Measurements from ENCODE around the gene WNT11.

WNT11 gene

DNA sequence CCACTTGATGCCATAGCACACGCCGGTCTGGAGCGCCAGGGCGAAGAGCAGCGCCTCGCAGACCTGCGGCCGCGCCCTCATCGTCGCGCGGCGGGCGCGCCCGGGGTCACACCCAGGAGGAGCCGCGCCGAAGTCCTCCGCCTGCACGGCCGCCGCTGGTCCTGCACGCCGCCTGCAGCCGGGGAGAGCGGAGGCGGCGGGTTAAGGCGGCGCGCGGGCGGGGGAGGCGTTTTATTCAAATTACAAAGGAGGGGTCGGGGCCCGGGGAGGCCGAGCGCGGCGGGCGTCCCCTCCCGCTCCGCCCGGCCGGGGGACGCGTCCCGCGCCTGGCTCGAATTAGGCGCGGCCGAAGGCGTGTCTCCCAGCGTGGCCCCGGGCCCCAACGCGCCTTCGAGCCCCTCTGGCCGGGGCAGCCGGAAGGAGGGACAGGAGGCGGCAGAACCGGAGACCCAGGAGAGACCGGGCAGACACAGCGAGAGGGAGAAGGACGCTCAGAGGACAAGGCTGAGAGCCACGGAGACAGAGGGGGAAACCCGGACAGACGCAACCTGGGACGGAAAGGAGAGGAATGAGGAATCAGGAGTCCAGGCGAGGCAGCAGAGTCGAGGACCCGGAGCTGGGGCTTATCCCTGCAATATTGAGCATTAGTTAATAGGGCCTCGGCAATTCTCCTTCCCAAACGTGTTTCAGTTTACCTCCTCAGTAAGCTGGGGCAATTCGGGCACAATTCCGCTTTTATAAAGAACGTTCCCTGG is at the start of gene WNT11:
TSS of gene WNT11 (minus strand) at position 176 of the 755 bp plus-strand sequence. CDS start at position 81, 95 bp downstream.
- no peak for DNase-seq (ENCODE audit: low read depth, low spot score)

DNA sequence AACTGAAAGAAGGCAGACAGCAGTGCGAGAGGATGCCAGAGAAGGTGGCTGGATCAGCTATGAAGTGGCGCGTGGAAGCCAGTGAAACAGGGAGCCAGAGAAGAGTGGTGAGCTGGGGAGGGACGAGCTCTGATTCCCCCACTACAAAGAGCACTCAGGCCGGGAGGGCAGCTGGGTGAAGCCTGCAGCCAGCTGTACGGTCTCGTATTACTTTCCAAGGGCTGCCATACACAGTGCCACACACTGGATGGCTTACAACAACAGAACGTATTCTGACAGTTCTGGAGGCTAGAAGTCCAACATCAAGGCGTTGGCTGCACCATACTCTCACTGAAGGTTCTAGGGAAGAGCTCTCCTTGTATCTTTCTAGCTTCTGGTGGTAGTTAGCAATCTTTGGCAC is 47.1 kb upstream of the WNT11 start:
- DNase-seq (ENCODE audit: low read depth, low spot score): no peak

DNA sequence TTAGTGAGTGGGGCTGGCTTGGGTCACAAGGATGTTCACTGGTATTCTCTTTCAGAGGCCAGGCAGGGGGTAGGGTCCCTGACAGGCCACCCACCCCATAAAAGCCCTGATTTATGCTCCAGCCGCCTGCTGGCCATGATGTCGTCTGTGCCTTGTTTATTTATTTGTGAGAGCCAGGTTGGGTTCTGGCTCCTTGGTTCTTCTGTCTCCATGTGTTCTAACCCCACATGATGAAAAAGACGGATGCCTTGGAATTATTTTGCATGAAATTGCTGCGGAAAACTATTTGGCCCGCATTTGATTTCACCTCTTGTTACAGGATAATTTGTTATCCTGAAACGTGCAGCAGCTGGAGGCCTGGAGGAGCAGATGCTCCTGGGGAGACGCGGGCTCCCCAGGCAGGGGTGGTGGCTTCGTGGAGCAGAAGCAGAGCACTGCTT is 46.3 kb upstream of the WNT11 start:
- DNase-seq (ENCODE audit: low read depth, low spot score): no peak

DNA sequence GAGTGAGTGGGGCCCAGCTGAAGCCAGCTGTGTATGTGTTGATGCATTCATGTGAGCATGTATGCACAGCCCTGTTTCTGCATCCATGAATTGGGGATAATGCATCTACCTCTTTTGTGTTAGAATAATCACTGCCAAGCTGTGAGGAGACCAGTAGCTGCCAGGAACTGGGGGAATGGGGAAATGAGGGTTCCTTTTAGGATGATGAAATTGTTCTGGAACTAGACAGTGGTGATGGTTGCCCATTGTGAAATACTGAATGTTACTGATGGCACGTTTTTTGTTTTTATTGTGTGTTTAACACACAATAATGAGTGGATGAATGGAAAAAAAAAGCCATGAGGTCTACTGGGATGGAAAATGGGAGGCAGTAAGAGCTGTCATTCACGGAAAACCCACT is 45.3 kb upstream of the WNT11 start:
- DNase-seq (ENCODE audit: low read depth, low spot score): no peak

DNA sequence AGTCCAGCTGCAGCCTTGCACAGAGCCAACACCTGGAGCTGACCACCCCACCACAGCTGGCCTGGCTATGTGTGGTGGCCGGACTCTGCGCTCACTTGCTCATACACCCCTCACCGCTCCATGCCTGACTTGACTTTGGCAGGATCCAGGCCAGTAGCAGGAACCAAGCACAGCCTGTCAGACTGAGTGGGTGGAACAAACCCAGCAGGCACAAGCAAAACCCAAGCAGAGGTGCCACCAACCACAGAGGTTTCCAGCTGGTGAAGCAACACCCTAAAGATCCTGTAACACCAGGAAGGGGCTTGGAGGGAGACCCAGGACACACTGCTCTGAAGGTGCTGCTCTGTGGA is 44.9 kb upstream of the WNT11 start:
- DNase-seq (ENCODE audit: low read depth, low spot score): no peak

DNA sequence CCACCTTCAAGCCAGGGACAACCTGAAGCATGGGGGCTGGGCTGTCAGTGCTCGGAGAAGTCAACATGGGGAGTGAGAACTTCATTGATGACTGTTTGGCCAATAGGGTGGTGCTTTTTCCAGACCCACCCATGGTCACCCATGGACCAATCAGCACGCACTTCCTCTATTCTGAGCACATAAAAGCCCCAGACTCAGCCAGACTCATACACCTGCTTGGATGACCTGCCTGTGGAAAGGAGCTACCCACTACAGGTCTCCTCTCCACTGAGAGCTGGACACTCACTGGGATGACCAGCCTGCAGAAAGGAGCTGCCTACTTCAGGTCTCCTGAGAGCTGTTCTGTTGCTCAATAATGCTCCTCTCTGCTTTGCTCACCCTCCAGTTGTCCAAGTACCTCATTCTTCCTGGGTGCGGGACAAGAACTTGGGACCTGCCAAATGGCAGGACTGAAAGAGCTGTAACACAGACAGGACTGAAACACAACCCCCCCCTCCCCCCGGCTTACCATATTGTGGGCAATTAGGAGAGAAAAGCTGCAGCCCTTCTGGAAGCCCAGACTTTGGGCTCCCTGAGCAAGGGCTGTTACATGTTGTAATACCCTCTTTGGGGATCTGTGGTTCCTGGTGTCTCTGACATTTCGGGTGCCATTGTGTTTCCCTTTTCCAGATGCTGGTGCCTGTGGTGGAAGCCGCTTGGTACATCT is 44.4 kb upstream of the WNT11 start:
- no peak for DNase-seq (ENCODE audit: low read depth, low spot score)

DNA sequence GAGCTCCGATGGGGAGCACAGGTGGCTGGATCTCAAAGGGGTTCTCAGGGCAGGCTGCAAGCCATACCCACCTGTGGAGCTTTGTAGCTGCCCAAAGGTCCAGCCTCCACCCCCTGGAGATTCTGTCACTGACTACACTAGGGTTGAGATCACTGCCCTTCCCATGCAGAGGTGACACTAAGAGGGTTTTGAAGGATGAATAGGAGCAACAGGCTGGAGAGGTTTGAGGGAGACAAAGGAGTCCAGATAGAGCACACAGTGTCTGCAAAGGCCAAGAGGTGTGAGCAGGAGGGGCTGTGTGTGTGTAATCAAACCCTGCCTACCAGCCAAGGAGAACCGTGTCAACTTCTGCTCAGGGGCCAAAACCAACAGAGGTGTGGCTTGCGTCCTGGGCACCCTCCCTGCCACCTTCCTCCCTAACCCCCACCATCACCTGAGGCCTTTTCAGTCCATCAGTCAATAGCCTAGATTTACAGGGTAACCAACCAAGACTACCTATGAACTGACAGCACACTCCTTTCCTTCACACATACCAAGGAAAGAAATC is 43.0 kb upstream of the WNT11 start:
- DNase-seq (ENCODE audit: low read depth, low spot score): no peak

DNA sequence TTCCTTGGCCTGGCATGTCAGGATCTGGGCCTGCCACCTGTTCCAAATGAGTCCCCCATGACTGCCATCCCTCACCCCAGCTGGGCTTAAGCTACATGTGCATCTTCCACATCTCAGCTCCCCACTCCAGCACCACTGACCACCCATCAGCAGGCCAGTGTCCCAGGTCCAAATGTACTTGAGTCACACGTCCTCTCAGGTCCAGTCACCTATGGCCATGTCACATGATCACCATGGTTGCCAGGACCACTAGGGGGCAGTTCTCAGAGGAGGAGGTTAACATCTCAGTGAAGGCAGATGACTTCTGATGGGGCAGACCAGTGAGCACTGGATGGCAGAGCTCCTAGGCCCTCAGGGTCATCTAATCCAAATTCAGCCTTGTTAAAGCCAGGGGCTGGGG is 41.9 kb upstream of the WNT11 start:
- no peak for DNase-seq (ENCODE audit: low read depth, low spot score)

DNA sequence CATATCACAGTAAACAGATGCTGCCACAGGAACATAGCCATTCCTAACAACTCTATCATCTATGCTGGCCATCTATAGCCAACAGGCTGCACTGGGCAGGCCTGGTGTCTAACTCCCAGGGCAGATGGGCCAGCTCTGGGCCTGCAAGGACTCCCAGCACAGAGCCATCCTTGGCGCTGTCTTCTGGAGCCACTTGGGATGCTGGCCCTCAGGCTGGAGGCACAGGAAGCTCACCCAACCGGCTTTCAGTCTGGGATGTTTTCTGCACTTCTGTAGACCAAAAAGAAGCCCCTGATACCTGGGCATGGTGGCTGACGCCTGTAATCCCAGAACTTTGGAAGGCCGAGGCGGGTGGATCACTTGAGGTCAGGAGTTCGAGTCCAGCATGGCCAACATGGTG is 40.8 kb upstream of the WNT11 start:
- no peak for DNase-seq (ENCODE audit: low read depth, low spot score)

DNA sequence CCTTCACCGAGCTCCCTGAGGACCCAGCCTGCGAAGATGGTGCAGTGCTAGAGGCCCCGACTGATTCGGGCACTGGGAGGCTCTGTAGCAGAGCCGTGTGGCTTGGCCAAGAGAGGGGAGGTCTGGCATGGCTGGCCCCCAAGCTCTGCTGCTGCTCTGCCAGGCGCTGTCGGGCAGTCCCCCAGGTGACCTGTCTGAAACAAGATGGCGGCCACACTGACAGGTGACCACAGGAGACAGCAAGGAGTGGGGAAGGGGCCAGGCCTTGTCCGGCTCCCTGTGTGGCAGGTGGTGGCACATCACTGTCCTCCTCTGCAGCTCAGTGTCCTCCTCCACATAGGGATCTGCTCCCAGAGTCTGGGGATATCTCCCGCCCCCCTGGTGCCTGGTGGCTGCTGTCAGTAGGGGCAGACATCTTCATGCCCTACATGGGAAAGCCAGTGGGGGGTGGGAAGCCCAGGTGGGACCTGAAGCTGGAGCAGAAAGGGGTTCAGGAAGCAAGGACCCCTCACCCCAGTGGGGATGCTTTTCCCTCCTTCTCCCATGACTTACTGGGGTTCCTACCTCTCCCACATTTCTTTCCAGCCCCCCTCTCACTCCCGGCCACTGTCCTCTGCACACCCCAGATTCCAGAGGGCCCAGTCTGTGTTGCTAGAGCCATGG is 40.1 kb upstream of the WNT11 start:
- DNase-seq (ENCODE audit: low read depth, low spot score): no peak

DNA sequence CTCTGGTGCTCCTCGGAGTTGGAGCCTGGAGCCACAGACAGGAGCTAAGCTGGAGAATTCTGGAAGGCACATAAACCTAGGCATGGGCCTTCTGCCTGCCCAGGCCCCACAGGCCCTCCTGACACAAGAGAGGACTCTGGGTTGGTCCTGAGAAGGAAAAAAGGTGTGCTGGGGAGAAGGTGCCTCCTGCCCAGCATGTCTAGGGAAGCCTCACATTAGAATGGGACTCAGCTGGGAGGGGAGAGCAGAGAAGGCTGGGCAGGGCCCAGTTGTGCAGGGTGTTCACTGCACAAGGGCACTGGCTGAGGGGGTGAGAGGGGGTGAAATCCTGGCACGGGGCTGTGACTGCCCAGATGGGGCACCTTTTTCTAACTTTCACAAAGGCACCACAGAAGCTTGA is 39.4 kb upstream of the WNT11 start:
- DNase-seq (ENCODE audit: low read depth, low spot score): no peak

DNA sequence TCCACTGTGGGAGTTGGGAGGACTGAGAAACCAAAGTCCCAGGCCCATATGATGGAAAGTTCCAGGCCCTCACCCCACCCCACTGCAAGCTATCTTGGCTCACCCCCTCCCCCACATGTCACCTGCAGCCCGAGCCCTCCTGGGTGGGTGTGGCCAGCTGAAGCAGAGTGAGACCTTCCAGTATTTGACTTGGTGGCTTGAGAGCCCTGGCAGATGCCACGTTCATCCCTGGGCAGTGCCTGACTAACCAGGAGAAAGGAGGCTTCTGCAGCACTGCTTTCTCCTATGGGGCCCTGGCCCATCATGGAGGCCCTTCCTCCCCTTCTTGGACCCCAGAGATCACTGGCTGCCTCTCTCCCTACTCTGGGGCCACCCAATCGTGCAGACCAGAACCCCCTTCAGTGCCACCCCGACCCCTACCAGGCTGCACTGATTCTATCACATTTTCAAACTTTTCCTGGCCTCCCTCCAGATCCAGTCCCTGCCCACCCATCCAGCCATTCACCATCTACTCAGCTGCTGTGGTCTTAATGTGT is 38.1 kb upstream of the WNT11 start:
- DNase-seq (ENCODE audit: low read depth, low spot score): no peak

DNA sequence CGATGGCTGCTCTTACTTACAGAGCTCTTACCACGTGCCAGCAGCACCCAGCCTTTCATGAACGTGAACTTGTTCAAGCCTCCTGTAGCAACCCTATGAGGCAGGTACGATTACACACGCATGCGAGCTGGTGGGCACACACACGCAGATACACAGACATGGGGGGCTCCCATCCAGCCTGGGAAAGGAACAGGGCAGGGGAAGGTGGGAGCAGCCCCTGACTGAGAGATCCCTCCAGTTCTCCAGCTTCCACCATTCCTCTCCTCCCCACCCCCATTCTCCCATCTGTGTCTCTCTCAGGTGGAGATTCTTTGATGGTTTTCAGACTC is 37.6 kb upstream of the WNT11 start:
- no peak for DNase-seq (ENCODE audit: low read depth, low spot score)

DNA sequence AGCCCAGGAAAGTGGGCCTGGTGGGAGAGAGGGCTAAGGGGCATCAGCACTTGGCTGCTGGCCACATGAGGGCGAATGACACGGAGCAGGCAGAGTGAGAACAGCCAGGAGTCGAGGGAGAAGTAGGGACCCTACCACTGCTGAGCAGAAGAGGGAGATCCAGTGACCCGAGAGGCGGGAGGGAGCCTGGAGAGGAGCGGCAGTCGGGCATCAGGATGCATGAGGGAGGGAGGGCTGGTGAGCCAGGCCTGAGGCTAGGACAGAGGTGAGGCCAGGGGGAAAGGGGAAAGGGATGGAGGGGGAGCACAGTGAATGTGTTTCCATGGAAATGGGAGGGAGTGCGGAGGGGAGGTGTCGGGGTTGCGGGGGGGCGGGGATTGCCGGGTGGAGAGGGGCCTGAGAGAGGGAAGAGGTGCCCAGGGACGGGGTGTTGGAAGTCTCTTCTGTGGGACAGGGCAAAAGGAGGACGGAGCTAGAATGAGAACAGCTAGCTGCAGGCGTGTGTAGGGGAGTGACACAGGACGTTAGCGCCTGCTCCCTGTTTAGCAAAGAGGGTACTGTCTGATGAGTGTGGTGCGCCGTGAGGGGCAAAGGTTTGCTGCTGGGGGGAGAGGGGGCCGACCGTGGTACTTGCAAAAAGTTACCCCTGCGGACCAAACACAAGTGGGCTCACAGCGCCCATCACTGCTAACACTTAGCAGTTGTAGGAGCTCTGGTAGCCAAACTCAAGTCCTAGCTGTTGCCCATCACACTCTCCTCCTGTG is 37.1 kb upstream of the WNT11 start:
- peak; percentile 59 for DNase-seq (ENCODE audit: low read depth, low spot score)

DNA sequence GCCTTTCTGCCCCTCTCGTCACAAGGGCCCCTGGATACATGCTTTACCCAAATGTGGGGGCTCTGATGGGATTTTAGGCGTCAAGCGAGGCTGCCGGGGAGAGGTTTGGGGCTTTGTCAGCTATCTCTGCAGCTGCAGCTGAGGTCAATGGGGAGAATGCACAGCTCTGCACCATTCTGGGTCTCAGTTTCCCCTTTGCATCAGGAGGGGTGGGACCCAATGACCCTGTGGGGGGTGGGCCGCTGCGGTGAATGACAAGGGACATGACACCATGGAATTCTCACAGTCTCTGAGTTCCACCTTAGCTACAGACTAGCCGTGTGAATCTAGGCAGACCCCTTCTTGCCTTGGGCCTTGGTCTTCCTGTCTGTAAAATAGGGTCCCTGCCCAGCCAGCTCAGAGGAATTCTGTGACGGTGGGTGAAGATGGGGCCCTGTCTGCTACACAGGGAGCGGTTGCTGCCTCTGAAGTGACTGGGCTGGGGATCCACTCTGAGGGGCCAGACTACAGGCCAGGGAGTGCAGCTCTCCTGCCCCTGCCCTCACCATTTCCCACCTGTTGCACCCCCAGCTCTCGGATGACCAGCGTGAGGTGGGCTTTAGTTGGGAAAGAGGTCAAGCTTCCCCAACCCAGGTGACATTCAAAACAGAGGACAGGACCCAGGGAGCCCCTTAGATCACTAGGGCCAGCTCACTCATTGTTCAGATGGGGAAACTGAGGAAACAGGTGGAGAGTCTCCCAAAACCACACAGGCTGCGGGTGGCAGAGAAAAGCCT is 35.9 kb upstream of the WNT11 start:
- DNase-seq (ENCODE audit: low read depth, low spot score): no peak

DNA sequence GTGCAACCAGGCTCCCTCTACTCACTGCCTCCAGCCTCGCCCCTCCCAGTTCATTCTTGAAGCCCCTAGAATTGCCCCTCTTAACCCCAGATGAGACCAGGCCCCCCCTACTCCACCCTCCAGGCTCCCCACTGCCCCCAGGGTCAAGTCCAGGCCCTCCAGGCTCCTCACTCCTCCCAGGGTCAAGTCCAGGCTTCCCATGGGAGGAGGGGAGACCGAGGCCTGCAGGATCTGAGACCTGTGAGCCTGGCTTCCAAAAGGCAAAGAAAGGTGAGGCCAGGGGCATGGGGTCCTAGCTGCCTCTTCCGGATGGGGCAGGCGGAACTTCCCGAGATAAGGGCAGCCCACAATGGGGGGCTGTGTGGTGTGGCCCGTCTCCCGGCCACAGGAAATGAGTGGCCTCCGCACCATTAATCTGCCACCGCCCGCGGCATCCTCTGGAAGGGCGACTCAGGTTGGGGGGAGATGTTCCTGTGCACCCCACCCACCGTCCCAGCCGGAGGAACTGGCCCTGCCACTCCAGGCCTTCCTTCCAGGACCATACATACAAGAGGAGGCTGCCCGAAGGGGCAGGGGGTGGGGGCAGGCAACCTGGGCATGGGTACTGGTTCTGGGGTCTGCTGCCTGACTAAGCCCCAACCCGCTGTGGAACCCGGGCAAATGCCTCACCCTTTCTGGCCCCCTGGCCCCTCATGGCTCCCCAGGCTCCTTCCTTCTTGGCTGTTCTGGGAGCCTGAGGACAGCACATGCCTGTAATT is 35.1 kb upstream of the WNT11 start:
- no peak for DNase-seq (ENCODE audit: low read depth, low spot score)

DNA sequence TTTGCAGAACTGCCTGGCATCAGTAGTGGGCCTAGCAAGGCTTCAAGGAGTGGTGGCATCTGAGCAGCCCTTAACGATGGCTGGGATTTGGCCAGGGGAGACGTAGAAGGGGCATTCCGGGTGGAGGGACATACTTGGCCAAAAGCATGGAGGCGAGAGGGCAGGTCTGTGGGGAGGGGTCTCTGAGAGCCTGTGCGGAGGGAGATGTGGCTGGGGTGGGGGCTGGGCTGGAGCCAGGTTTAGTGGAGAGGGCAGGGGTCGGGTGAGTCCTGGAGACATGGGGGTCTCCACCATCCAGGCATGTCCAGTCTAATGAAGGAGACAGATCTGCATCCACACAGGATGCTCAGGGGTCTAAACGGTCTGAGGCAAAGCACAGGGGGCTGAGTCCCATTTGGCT is 34.4 kb upstream of the WNT11 start:
- DNase-seq (ENCODE audit: low read depth, low spot score): no peak

DNA sequence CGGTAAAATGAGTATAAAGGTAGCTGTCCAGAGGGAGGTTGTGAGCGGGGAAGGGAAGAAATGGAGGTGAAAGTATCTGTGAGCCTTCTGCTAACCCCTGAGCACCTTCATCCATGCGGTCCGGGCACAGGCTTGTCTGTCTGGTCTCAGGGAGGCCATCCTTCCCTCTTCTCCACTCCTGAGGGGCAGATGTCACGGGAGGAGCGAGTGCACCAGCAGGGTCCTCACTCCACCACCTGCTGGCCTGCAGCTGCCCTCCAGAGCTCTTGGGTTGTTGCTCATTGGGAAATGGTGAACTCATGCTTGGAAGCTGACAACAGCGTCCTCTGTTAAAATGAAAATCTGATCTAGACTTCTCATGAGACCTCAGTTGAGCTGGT is 33.8 kb upstream of the WNT11 start:
- no peak for DNase-seq (ENCODE audit: low read depth, low spot score)

DNA sequence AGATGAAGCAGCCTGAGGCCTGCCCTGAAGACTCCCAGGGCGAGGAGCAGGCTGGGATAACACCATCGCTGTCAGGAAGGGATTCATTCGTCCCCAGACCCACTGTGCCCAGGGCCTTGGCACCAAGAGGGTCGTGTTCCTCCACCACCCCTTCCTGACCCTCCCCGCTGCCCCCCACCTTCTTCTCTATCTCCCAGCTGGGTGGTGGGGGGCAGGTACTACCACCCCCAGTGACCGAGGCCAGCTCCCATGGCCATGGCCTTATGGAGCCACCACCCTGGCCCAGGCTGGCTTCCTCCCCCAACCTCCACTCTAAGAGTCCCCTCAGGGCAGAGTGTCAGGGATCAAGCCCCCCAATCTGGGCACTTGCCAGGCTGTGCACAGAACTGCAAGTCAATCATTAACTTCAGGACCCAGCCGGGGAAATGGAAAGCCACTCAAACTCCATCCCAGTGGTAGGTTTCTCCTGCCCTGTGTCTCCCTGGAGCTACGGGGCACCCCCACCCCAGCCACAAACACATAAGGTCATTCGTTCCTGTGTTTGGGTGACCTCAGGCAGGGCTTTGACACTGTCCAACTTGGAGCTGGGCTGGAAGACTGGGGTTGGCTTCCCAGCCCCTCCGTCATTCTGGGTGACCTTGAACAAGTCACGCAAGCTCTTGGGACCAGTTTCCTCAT is 33.3 kb upstream of the WNT11 start:
- no peak for DNase-seq (ENCODE audit: low read depth, low spot score)

DNA sequence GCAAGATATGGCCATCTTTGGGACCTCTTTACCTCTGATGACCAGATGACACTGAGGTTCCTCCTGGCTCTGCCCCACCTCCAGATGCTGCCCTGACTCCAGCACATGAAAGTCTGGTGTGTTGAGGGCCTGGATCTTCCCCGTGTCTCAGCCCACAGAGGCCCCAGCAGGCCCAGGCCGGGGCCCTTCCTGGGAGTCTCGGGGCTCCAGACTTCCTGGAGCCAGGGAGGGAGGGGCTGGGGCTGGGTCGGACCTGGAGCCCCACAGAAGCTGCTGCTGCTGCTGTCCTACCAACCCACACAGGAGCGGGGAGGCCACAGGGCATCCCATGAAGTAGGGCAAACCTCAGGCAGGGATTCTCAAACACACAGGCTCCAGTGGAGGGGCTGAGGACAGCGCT is 32.2 kb upstream of the WNT11 start:
- no peak for DNase-seq (ENCODE audit: low read depth, low spot score)

Data from iPS DF 19.7 (cell line).